ENCODE measurements around the gene FCRLB. TPM values are rescaled to one million over a fixed set of nuclear protein-coding genes. Genes with fewer than 3 reads are reported as not detected.

Gene FCRLB
- total and polyA plus RNA-seq, 2 experiments from 2014 or later, result 0.37 to 0.56 TPM

DNA sequence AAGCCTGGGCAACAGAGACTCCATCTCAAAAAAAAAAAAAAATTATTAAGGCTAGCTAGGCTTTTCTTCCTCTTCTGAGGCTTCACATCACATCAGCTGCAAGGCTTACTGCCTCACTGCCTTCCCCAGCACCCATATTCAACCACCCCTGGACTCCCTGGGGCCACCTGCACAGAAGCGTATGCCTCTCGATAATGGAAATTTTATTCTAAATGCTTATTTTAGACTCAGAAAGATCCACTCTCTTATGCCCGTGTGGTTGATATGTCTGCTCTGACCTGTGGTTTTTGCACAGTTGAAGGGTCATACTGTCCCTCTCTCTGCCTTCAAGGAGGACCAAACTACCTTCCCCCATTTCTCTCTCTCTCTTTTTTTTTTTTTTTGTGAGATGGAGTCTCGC lies 15.8 kb upstream of the FCRLB start:
- Mint-ChIP-seq H3K27me3 (ENCODE audit: insufficient read depth, low read depth, poor library complexity) (no peaks in the 10 kb centered on the region), H3K4me1 (peaks cover 18% of the 10 kb centered on the region), H3K9me3 (no peaks in the 10 kb centered on the region), H3K36me3 (ENCODE audit: low read depth) (no peaks in the 10 kb centered on the region), H3K27ac (no peak overlapping the region), H3K4me3 (no peak overlapping the region)
- DNase-seq (ENCODE audit: low spot score), result no peak
- Histone ChIP-seq H3K4me2 (no peak overlapping the region), H3K27me3 (ENCODE audit: insufficient read depth) (no peaks in the 10 kb centered on the region), H3K4me1 (ENCODE audit: insufficient read depth) (no peaks in the 10 kb centered on the region), H3F3A (replicated peaks; ENCODE audit: low read depth) (no peaks in the 10 kb centered on the region), H4K20me1 (replicated peaks; ENCODE audit: insufficient read depth) (no peaks in the 10 kb centered on the region), H3K79me2 (replicated peaks; ENCODE audit: insufficient read depth) (no peaks in the 10 kb centered on the region), H3K36me3 (ENCODE audit: insufficient read depth) (no peaks in the 10 kb centered on the region), H3K4me3 (no peak overlapping the region), H2AFZ (no peak overlapping the region), H3K27ac (ENCODE audit: low read depth) (no peak overlapping the region), H3K9me2 (ENCODE audit: insufficient read depth) (peaks cover 4% of the 10 kb centered on the region; the same call in 1 of the 2 replicates)
- TF ChIP-seq POLR2AphosphoS5 (IDR thresholded peaks at IDR 0.05; ENCODE audit: low read depth), result no peak
- TF ChIP-seq ZNF114 (CRISPR knock-in tag; IDR thresholded peaks at IDR 0.05), result no peak
- no peak for TF ChIP-seq STAT1 (IDR thresholded peaks at IDR 0.05; ENCODE audit: unreplicated experiment)
- TF ChIP-seq CREB1 (CRISPR knock-in tag; IDR thresholded peaks at IDR 0.05; ENCODE audit: low read depth), result no peak
- no peak for TF ChIP-seq EZH2phosphoT487 (IDR thresholded peaks at IDR 0.05; ENCODE audit: unreplicated experiment)
- TF ChIP-seq, protein P1, sequence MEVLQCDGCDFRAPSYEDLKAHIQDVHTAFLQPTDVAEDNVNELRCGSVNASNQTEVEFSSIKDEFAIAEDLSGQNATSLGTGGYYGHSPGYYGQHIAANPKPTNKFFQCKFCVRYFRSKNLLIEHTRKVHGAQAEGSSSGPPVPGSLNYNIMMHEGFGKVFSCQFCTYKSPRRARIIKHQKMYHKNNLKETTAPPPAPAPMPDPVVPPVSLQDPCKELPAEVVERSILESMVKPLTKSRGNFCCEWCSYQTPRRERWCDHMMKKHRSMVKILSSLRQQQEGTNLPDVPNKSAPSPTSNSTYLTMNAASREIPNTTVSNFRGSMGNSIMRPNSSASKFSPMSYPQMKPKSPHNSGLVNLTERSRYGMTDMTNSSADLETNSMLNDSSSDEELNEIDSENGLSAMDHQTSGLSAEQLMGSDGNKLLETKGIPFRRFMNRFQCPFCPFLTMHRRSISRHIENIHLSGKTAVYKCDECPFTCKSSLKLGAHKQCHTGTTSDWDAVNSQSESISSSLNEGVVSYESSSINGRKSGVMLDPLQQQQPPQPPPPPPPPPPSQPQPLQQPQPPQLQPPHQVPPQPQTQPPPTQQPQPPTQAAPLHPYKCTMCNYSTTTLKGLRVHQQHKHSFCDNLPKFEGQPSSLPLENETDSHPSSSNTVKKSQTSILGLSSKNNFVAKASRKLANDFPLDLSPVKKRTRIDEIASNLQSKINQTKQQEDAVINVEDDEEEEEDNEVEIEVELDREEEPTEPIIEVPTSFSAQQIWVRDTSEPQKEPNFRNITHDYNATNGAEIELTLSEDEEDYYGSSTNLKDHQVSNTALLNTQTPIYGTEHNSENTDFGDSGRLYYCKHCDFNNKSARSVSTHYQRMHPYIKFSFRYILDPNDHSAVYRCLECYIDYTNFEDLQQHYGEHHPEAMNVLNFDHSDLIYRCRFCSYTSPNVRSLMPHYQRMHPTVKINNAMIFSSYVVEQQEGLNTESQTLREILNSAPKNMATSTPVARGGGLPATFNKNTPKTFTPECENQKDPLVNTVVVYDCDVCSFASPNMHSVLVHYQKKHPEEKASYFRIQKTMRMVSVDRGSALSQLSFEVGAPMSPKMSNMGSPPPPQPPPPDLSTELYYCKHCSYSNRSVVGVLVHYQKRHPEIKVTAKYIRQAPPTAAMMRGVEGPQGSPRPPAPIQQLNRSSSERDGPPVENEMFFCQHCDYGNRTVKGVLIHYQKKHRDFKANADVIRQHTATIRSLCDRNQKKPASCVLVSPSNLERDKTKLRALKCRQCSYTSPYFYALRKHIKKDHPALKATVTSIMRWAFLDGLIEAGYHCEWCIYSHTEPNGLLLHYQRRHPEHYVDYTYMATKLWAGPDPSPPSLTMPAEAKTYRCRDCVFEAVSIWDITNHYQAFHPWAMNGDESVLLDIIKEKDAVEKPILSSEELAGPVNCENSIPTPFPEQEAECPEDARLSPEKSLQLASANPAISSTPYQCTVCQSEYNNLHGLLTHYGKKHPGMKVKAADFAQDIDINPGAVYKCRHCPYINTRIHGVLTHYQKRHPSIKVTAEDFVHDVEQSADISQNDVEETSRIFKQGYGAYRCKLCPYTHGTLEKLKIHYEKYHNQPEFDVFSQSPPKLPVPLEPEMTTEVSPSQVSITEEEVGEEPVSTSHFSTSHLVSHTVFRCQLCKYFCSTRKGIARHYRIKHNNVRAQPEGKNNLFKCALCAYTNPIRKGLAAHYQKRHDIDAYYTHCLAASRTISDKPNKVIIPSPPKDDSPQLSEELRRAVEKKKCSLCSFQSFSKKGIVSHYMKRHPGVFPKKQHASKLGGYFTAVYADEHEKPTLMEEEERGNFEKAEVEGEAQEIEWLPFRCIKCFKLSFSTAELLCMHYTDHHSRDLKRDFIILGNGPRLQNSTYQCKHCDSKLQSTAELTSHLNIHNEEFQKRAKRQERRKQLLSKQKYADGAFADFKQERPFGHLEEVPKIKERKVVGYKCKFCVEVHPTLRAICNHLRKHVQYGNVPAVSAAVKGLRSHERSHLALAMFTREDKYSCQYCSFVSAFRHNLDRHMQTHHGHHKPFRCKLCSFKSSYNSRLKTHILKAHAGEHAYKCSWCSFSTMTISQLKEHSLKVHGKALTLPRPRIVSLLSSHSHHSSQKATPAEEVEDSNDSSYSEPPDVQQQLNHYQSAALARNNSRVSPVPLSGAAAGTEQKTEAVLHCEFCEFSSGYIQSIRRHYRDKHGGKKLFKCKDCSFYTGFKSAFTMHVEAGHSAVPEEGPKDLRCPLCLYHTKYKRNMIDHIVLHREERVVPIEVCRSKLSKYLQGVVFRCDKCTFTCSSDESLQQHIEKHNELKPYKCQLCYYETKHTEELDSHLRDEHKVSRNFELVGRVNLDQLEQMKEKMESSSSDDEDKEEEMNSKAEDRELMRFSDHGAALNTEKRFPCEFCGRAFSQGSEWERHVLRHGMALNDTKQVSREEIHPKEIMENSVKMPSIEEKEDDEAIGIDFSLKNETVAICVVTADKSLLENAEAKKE (CRISPR knock-in tag; IDR thresholded peaks at IDR 0.05), result no peak
- TF ChIP-seq EZH2 (IDR thresholded peaks at IDR 0.05; ENCODE audit: low read depth, unreplicated experiment), result no peak
- no peak for TF ChIP-seq JUNB (IDR thresholded peaks at IDR 0.05; ENCODE audit: unreplicated experiment)
- no peak for TF ChIP-seq NANOG (IDR thresholded peaks at IDR 0.05; ENCODE audit: borderline replicate concordance)
- no peak for TF ChIP-seq ETS1 (IDR thresholded peaks at IDR 0.05)
- TF ChIP-seq ZNF331 (CRISPR knock-in tag; IDR thresholded peaks at IDR 0.05; ENCODE audit: low read depth), result no peak
- TF ChIP-seq REST (IDR thresholded peaks at IDR 0.05; ENCODE audit: unreplicated experiment), result no peak
- TF ChIP-seq, protein P2, sequence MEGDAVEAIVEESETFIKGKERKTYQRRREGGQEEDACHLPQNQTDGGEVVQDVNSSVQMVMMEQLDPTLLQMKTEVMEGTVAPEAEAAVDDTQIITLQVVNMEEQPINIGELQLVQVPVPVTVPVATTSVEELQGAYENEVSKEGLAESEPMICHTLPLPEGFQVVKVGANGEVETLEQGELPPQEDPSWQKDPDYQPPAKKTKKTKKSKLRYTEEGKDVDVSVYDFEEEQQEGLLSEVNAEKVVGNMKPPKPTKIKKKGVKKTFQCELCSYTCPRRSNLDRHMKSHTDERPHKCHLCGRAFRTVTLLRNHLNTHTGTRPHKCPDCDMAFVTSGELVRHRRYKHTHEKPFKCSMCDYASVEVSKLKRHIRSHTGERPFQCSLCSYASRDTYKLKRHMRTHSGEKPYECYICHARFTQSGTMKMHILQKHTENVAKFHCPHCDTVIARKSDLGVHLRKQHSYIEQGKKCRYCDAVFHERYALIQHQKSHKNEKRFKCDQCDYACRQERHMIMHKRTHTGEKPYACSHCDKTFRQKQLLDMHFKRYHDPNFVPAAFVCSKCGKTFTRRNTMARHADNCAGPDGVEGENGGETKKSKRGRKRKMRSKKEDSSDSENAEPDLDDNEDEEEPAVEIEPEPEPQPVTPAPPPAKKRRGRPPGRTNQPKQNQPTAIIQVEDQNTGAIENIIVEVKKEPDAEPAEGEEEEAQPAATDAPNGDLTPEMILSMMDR (conservative IDR thresholded peaks at IDR 0.05; ENCODE audit: low read depth in 2 of 2), result no peak
- no peak for ATAC-seq

Data from GM23338 (cell line).